HG03565 (cell line): ENCODE measurements around the gene STEAP1.

Experiments used
- ATAC-seq: cut with Tn5 transposase; IDR thresholded peaks from one replicate; pipeline ENCODE4 v1.9.1; 2021; ENCODE audit warnings: mild to moderate bottlenecking, moderate library complexity; ENCODE audit not compliant: unreplicated experiment

Gene STEAP1

DNA sequence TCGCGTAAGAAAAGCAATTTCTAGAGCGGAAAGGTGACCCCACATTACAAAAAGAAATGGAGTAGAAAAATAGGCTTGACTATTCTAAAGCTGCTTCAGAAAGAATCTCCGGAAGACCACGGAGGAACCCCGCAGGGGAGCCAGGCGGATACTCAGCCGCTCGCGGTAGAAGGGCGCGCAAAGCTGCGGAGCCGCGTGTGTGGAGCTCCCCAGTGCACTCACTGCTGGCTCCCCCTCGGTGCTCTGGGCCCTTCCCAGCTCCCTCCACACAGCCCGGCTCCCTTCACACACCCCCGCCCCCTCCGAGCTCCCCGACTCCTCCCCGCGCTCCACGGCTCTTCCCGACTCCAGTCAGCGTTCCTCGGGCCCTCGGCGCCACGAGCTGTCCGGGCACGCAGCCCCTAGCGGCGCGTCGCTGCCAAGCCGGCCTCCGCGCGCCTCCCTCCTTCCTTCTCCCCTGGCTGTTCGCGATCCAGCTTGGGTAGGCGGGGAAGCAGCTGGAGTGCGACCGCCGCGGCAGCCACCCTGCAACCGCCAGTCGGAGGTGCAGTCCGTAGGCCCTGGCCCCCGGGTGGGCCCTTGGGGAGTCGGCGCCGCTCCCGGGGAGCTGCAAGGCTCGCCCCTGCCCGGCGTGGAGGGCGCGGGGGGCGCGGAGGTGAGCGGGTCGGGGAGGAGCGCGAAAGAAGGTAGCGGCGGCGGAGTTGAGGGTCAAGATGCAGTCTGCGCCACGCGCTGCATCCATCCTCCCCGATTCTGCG, 57.3 kb downstream of the STEAP1 start, which contains the start of gene STEAP2:
TSS of gene STEAP2 (plus strand) at position 350 of the 758 bp plus-strand sequence. CDS start 13,343 bp downstream, outside the sequence.
- peak; percentile 81 for ATAC-seq

- no peak for ATAC-seq
Observed at GRCh38 chr7:90212149-90212495, 57.9 kb downstream of the STEAP1 start.

DNA sequence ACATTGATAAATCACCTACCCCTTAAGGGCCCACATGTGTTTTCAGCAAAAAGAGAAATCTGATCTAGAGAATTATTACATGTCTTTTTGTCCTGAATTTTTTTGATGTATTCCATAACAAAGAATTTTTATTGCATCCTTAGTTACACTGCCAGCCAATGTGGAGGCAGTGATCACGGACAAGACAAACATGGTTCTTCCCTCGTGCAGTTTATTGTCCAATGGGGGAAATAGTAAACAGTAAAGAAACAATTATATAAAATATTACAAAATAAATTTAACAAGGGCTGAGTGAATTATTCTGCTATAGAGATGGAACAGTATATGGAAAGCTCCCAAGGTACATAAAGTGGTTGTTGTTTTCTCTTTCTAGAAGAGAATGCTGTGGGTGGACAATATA, 59.3 kb downstream of the STEAP1 start:
- ATAC-seq: no peak
